HEK293 (cell line): ENCODE data around the gene MRPL54.

Experiments
- CTCF ChIA-PET: fragments of 350-600 bp; formaldehyde crosslinking; extraction: SDS; loops from one replicate; lab custom pipeline; 2021; ENCODE audit warnings: antibody characterized with exemption; lab: Yijun Ruan, JAX
- POLR2A ChIA-PET: fragments of 300-600 bp; formaldehyde crosslinking; extraction: SDS; loops from one replicate; lab custom pipeline; 2020; ENCODE audit warnings: antibody characterized with exemption, inconsistent platforms; lab: Yijun Ruan, JAX
- H3K27ac ChIP-seq: fragments of 200-500 bp; sonication (Bioruptor generic); 2 replicates; pipeline ENCODE4 v1.5.1; 2014; ENCODE audit warnings: low read depth, low read length, control low read depth, inconsistent platforms; ENCODE audit errors: extremely low read depth
- H3K36me3 ChIP-seq, 2 experiments: fragments of 200-500 bp in 1 of 2; sonication (Bioruptor generic) in 1 of 2; 1 replicate in 1 of 2; 2 replicates in 1 of 2; pipeline ENCODE4 v1.5.1; 2014 to 2017; ENCODE audit warnings: inconsistent platforms in 2 of 2, low read length in 2 of 2; ENCODE audit not compliant: control insufficient read depth in 2 of 2, insufficient read depth in 1 of 2
- H3K4me1 ChIP-seq: fragments of 200-500 bp; sonication (Bioruptor generic); 2 replicates; pipeline ENCODE4 v1.5.1; 2014; ENCODE audit warnings: mild to moderate bottlenecking, low read length, inconsistent platforms; ENCODE audit not compliant: control insufficient read depth, insufficient read depth
- H3K4me3 ChIP-seq: 2 replicates; pipeline ENCODE4 v1.5.1; 2011; ENCODE audit warnings: low read depth, mild to moderate bottlenecking, control low read depth, low read length, moderate library complexity
- H3K9me3 ChIP-seq: fragments of 200-500 bp; sonication (Bioruptor generic); 2 replicates; pipeline ENCODE4 v1.5.1; 2014; ENCODE audit warnings: low read depth, low read length, inconsistent platforms; ENCODE audit not compliant: control insufficient read depth, insufficient read depth
- EGR2 ChIP-seq: fragments of 450-650 bp; formaldehyde crosslinking; IDR thresholded peaks from 2 replicates; pipeline ENCODE4 v1.5.1; 2016; ENCODE audit warnings: low read depth, missing biosample characterization, missing genetic modification characterization
- GFI1B ChIP-seq: fragments of 450-650 bp; formaldehyde crosslinking; IDR thresholded peaks from 2 replicates; pipeline ENCODE4 v1.5.1; 2016; ENCODE audit warnings: missing biosample characterization, missing genetic modification characterization
- KLF7 ChIP-seq: fragments of 450-650 bp; formaldehyde crosslinking; IDR thresholded peaks from 2 replicates; pipeline ENCODE4 v1.5.1; 2016; ENCODE audit warnings: missing biosample characterization, missing genetic modification characterization, borderline replicate concordance
- KLF8 ChIP-seq: fragments of 450-650 bp; formaldehyde crosslinking; IDR thresholded peaks from 2 replicates; pipeline ENCODE4 v1.5.1; 2016; ENCODE audit warnings: missing biosample characterization, missing genetic modification characterization
- MYNN ChIP-seq: fragments of 450-650 bp; formaldehyde crosslinking; IDR thresholded peaks from 2 replicates; pipeline ENCODE4 v1.5.1; 2016; ENCODE audit warnings: missing biosample characterization, missing genetic modification characterization, borderline replicate concordance
- TCF7L2 ChIP-seq: IDR thresholded peaks from 2 replicates; pipeline ENCODE4 v1.6.1; 2011; ENCODE audit warnings: low read depth, mild to moderate bottlenecking, inconsistent platforms, low read length, moderate library complexity, borderline replicate concordance
- ZFP41 ChIP-seq: fragments of 450-650 bp; formaldehyde crosslinking; IDR thresholded peaks from 2 replicates; pipeline ENCODE4 v1.5.1; 2016; ENCODE audit warnings: missing biosample characterization, missing genetic modification characterization, borderline replicate concordance
- ZIC2 ChIP-seq: fragments of 450-650 bp; formaldehyde crosslinking; IDR thresholded peaks from 2 replicates; pipeline ENCODE4 v1.5.1; 2016; ENCODE audit warnings: missing biosample characterization, missing genetic modification characterization
- ZNF140 ChIP-seq: fragments of 450-650 bp; formaldehyde crosslinking; IDR thresholded peaks from 2 replicates; pipeline ENCODE4 v1.5.1; 2016; ENCODE audit warnings: missing biosample characterization, missing genetic modification characterization
- ZNF157 ChIP-seq: fragments of 450-650 bp; formaldehyde crosslinking; IDR thresholded peaks from 2 replicates; pipeline ENCODE4 v1.5.1; 2016; ENCODE audit warnings: missing biosample characterization, missing genetic modification characterization
- ZNF184 ChIP-seq: fragments of 450-650 bp; IDR thresholded peaks from 2 replicates; pipeline ENCODE4 v1.5.1; 2018; ENCODE audit warnings: missing biosample characterization, mild to moderate bottlenecking, missing genetic modification characterization
- ZNF341 ChIP-seq: fragments of 450-650 bp; formaldehyde crosslinking; IDR thresholded peaks from 2 replicates; pipeline ENCODE4; 2016; ENCODE audit warnings: low read depth, missing biosample characterization, missing genetic modification characterization
- ZNF423 ChIP-seq: fragments of 450-650 bp; formaldehyde crosslinking; IDR thresholded peaks from 2 replicates; pipeline ENCODE4 v1.5.1; 2016; ENCODE audit warnings: missing biosample characterization, missing genetic modification characterization
- ZNF544 ChIP-seq: fragments of 450-650 bp; formaldehyde crosslinking; IDR thresholded peaks from 2 replicates; pipeline ENCODE4 v1.5.0; 2017; ENCODE audit warnings: missing biosample characterization, missing genetic modification characterization
- ZNF776 ChIP-seq: fragments of 450-650 bp; formaldehyde crosslinking; IDR thresholded peaks from 2 replicates; pipeline ENCODE4 v1.5.0; 2017; ENCODE audit warnings: missing biosample characterization, missing genetic modification characterization, borderline replicate concordance
- TF ChIP-seq, protein P1 (sequence below): fragments of 450-650 bp; formaldehyde crosslinking; IDR thresholded peaks from 2 replicates; pipeline ENCODE4 v1.5.1; 2016; ENCODE audit warnings: missing biosample characterization, missing genetic modification characterization
- TF ChIP-seq, protein P2 (sequence below): fragments of 450-650 bp; formaldehyde crosslinking; IDR thresholded peaks from 2 replicates; pipeline ENCODE4 v1.5.1; 2016; ENCODE audit warnings: missing biosample characterization, missing genetic modification characterization, borderline replicate concordance

MRPL54 gene

DNA sequence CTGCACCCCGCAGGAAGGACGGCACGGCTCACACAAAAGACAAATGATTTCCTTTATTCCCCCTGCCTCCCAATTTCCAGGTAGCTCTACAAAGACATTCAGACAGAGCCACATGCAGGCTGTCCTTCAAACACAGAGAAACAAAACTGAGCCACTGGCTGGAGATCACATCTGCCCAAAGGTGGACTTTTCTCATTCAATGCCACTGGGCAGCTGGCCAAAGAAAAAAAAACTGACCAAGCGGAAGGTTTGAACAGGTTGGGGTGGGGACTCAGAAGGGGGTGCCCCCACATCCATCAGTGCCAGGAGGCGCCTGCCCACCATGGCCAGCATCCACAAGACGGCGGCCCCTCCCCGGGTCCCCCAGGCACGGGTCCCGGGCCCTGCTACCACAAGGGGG is 41.5 kb downstream of the MRPL54 start:
- TF ChIP-seq ZNF140 (tag by site-specific recombination): no peak
- TF ChIP-seq, protein P1, sequence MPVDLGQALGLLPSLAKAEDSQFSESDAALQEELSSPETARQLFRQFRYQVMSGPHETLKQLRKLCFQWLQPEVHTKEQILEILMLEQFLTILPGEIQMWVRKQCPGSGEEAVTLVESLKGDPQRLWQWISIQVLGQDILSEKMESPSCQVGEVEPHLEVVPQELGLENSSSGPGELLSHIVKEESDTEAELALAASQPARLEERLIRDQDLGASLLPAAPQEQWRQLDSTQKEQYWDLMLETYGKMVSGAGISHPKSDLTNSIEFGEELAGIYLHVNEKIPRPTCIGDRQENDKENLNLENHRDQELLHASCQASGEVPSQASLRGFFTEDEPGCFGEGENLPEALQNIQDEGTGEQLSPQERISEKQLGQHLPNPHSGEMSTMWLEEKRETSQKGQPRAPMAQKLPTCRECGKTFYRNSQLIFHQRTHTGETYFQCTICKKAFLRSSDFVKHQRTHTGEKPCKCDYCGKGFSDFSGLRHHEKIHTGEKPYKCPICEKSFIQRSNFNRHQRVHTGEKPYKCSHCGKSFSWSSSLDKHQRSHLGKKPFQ: no peak
- no peak for TF ChIP-seq ZNF157 (tag by site-specific recombination)
- no peak for TF ChIP-seq ZNF544 (tag by site-specific recombination)
- TF ChIP-seq ZNF776 (tag by site-specific recombination): no peak
- TF ChIP-seq GFI1B (tag by site-specific recombination): no peak
- no peak for TF ChIP-seq ZNF184
- no peak for TF ChIP-seq ZFP41 (tag by site-specific recombination)
- TF ChIP-seq MYNN: no peak
- TF ChIP-seq TCF7L2: no peak
- no peak for TF ChIP-seq ZNF423
- no peak for TF ChIP-seq ZNF341
- TF ChIP-seq KLF7: no peak
- TF ChIP-seq KLF8 (tag by site-specific recombination): no peak
- no peak for TF ChIP-seq EGR2 (tag by site-specific recombination)
- TF ChIP-seq, all 188 proteins: peak for 0
- ChIA-PET POLR2A (no interaction called here), CTCF (interaction anchor here (0.8 kb wide), 1 partner anchor 18 kb away, joined by 3 read pairs; no protein-coding TSS in a partner anchor)
- H3K27ac ChIP-seq: no peak overlapping the region
- H3K36me3 ChIP-seq: no peaks in the 10 kb centered on the region
- H3K4me1 ChIP-seq: peaks cover 2% of the 10 kb centered on the region; the same call in 1 of the 2 replicates
- H3K4me3 ChIP-seq: no peak overlapping the region
- H3K9me3 ChIP-seq: no peaks in the 10 kb centered on the region

DNA sequence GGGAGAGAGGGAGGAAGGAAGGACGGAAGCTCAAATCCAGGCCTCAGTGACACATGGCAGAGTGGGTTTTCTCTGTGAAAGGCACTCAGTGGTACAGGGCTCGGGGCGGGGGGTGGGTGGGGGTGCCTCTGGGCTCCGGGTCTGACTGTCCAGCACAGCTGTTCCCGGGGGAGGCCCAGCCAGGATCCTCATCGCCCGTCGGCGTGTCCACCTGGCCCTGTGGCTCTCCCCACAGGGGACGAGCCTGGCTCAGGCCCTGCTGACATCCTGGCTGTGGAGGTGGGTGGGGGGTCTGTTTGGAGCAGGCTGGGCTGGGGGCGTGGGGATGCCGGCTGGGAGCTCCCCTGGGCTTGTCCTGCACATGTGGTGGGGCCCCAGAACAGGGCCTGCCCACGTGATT is 41.9 kb downstream of the MRPL54 start:
- TF ChIP-seq, protein P2, sequence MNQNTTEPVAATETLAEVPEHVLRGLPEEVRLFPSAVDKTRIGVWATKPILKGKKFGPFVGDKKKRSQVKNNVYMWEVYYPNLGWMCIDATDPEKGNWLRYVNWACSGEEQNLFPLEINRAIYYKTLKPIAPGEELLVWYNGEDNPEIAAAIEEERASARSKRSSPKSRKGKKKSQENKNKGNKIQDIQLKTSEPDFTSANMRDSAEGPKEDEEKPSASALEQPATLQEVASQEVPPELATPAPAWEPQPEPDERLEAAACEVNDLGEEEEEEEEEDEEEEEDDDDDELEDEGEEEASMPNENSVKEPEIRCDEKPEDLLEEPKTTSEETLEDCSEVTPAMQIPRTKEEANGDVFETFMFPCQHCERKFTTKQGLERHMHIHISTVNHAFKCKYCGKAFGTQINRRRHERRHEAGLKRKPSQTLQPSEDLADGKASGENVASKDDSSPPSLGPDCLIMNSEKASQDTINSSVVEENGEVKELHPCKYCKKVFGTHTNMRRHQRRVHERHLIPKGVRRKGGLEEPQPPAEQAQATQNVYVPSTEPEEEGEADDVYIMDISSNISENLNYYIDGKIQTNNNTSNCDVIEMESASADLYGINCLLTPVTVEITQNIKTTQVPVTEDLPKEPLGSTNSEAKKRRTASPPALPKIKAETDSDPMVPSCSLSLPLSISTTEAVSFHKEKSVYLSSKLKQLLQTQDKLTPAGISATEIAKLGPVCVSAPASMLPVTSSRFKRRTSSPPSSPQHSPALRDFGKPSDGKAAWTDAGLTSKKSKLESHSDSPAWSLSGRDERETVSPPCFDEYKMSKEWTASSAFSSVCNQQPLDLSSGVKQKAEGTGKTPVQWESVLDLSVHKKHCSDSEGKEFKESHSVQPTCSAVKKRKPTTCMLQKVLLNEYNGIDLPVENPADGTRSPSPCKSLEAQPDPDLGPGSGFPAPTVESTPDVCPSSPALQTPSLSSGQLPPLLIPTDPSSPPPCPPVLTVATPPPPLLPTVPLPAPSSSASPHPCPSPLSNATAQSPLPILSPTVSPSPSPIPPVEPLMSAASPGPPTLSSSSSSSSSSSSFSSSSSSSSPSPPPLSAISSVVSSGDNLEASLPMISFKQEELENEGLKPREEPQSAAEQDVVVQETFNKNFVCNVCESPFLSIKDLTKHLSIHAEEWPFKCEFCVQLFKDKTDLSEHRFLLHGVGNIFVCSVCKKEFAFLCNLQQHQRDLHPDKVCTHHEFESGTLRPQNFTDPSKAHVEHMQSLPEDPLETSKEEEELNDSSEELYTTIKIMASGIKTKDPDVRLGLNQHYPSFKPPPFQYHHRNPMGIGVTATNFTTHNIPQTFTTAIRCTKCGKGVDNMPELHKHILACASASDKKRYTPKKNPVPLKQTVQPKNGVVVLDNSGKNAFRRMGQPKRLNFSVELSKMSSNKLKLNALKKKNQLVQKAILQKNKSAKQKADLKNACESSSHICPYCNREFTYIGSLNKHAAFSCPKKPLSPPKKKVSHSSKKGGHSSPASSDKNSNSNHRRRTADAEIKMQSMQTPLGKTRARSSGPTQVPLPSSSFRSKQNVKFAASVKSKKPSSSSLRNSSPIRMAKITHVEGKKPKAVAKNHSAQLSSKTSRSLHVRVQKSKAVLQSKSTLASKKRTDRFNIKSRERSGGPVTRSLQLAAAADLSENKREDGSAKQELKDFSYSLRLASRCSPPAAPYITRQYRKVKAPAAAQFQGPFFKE (tag by site-specific recombination): no peak
- TF ChIP-seq ZIC2 (tag by site-specific recombination): 0 out of 2 replicates have a peak, but pooled peaks have one; percentile 11
- Histone ChIP-seq H3K4me1 (peaks cover 2% of the 10 kb centered on the region; the same call in 1 of the 2 replicates), H3K27ac (no peak overlapping the region), H3K9me3 (no peaks in the 10 kb centered on the region), H3K36me3 (no peaks in the 10 kb centered on the region), H3K4me3 (no peak overlapping the region)
- ChIA-PET POLR2A (no interaction called here), CTCF (interaction anchor here (0.8 to 1.5 kb wide), 2 partner anchors 18 to 48 kb away, joined by 3 read pairs; no protein-coding TSS in a partner anchor)
